ENCODE results near the gene ENPP1.

ENPP1 gene

GRCh38 chr6:131780600-131780999 lies 27.2 kb upstream of the ENPP1 start:
- no peaks in the 10 kb centered on the region for H3K9me2 ChIP-seq (ENCODE audit: low read depth, low read length)
- no peaks in the 10 kb centered on the region for H3K79me2 ChIP-seq (ENCODE audit: insufficient read depth, low read length)
- no peaks in the 10 kb centered on the region for H4K20me1 ChIP-seq (ENCODE audit: insufficient read depth, low read length)
- no peaks in the 10 kb centered on the region for H3K9me3 ChIP-seq (ENCODE audit: low read length)
- no peaks in the 10 kb centered on the region for H3K36me3 ChIP-seq (ENCODE audit: insufficient read depth, low read length)
- H3K27ac ChIP-seq (ENCODE audit: low read depth, low read length, poor library complexity, severe bottlenecking) = no peak overlapping the region
- no peaks in the 10 kb centered on the region for H3F3A ChIP-seq (ENCODE audit: insufficient read depth, low read length)
- H3K4me2 ChIP-seq (ENCODE audit: low read length) = no peak overlapping the region
- H3K27me3 ChIP-seq (ENCODE audit: insufficient read depth, low read length) = no peaks in the 10 kb centered on the region
- no peak overlapping the region for H2AFZ ChIP-seq (ENCODE audit: low read length)
- no peak for TF ChIP-seq EZH2 (IDR thresholded peaks at IDR 0.05; ENCODE audit: borderline replicate concordance, low read length)
- TF ChIP-seq CTCF (IDR thresholded peaks at IDR 0.05; ENCODE audit: low read length) = no peak
- H3K4me3 ChIP-seq (ENCODE audit: low read depth, low read length, poor library complexity, severe bottlenecking) = no peak overlapping the region
- H3K4me1 ChIP-seq (ENCODE audit: insufficient read depth, low read length, severe bottlenecking) = no peaks in the 10 kb centered on the region
- H3K9ac ChIP-seq (ENCODE audit: low read length) = no peak overlapping the region

- TF ChIP-seq CTCF (IDR thresholded peaks at IDR 0.05; ENCODE audit: low read length) (no peak), EZH2 (IDR thresholded peaks at IDR 0.05; ENCODE audit: borderline replicate concordance, low read length) (no peak)
- Histone ChIP-seq H3K4me1 (ENCODE audit: insufficient read depth, low read length, severe bottlenecking) (no peaks in the 10 kb centered on the region), H3K9me3 (ENCODE audit: low read length) (no peaks in the 10 kb centered on the region), H3F3A (ENCODE audit: insufficient read depth, low read length) (no peaks in the 10 kb centered on the region), H3K9ac (ENCODE audit: low read length) (no peak overlapping the region), H3K36me3 (ENCODE audit: insufficient read depth, low read length) (no peaks in the 10 kb centered on the region), H3K4me2 (ENCODE audit: low read length) (no peak overlapping the region), H3K79me2 (ENCODE audit: insufficient read depth, low read length) (no peaks in the 10 kb centered on the region), H3K9me2 (ENCODE audit: low read depth, low read length) (no peaks in the 10 kb centered on the region), H2AFZ (ENCODE audit: low read length) (no peak overlapping the region), H3K27ac (ENCODE audit: low read depth, low read length, poor library complexity, severe bottlenecking) (no peak overlapping the region), H3K27me3 (ENCODE audit: insufficient read depth, low read length) (no peaks in the 10 kb centered on the region), H3K4me3 (ENCODE audit: low read depth, low read length, poor library complexity, severe bottlenecking) (no peak overlapping the region), H4K20me1 (ENCODE audit: insufficient read depth, low read length) (no peaks in the 10 kb centered on the region)
These were observed 26.1 kb upstream of the ENPP1 start for GRCh38 chr6:131781687-131782086.

GRCh38 chr6:131782764-131783163 lies 25.1 kb upstream of the ENPP1 start:
- no peak overlapping the region for H2AFZ ChIP-seq (ENCODE audit: low read length)

More at GRCh38 chr6:131782764-131783163, 25.1 kb upstream of the ENPP1 start:
- no peaks in the 10 kb centered on the region for H3K9me3 ChIP-seq (ENCODE audit: low read length)
- H3K9me2 ChIP-seq (ENCODE audit: low read depth, low read length) = no peaks in the 10 kb centered on the region
- H3F3A ChIP-seq (ENCODE audit: insufficient read depth, low read length) = no peaks in the 10 kb centered on the region
- H3K4me1 ChIP-seq (ENCODE audit: insufficient read depth, low read length, severe bottlenecking) = no peaks in the 10 kb centered on the region
- H3K4me2 ChIP-seq (ENCODE audit: low read length) = no peak overlapping the region
- TF ChIP-seq CTCF (IDR thresholded peaks at IDR 0.05; ENCODE audit: low read length) = peak; percentile 16; the same call in 1 of the 2 replicates
- TF ChIP-seq EZH2 (IDR thresholded peaks at IDR 0.05; ENCODE audit: borderline replicate concordance, low read length) = no peak
- H3K36me3 ChIP-seq (ENCODE audit: insufficient read depth, low read length) = no peaks in the 10 kb centered on the region
- no peaks in the 10 kb centered on the region for H4K20me1 ChIP-seq (ENCODE audit: insufficient read depth, low read length)
- H3K27ac ChIP-seq (ENCODE audit: low read depth, low read length, poor library complexity, severe bottlenecking) = no peak overlapping the region
- no peak overlapping the region for H3K4me3 ChIP-seq (ENCODE audit: low read depth, low read length, poor library complexity, severe bottlenecking)
- no peaks in the 10 kb centered on the region for H3K79me2 ChIP-seq (ENCODE audit: insufficient read depth, low read length)
- H3K27me3 ChIP-seq (ENCODE audit: insufficient read depth, low read length) = no peaks in the 10 kb centered on the region
- no peak overlapping the region for H3K9ac ChIP-seq (ENCODE audit: low read length)

Measured in OCI-LY1 (cell line).